ENCODE data around the gene ATP10A.
A peak's percentile ranks its signal among the peaks of the same experiment; 100 is the strongest.
"Not testable (repeated sequence)": the region's sequence is repeated elsewhere in the genome, so short reads cannot be mapped to it uniquely, and the experiment has no call there.

Gene ATP10A

DNA sequence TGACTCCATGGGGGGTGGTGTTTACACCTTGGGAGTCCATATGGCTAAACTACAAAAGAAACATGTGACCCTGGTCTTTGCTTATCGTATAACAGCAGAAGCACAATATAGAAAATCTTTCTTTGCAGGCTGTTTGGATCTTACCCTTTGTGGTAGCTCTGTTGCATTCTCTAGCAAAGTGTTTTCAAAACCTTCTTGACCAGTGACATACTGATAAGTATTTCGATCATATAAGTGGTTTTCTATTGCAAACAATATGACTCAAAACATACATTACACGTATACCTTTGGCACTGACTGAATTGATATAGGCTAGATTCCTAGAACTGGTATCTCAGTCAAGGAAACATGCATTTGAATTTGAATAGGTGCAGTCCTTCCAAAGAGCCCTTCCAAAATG is 24.7 kb upstream of the ATP10A start:
- no peak for DNase-seq
- intact Hi-C loops (cut with DNase I) = no loop called here

DNA sequence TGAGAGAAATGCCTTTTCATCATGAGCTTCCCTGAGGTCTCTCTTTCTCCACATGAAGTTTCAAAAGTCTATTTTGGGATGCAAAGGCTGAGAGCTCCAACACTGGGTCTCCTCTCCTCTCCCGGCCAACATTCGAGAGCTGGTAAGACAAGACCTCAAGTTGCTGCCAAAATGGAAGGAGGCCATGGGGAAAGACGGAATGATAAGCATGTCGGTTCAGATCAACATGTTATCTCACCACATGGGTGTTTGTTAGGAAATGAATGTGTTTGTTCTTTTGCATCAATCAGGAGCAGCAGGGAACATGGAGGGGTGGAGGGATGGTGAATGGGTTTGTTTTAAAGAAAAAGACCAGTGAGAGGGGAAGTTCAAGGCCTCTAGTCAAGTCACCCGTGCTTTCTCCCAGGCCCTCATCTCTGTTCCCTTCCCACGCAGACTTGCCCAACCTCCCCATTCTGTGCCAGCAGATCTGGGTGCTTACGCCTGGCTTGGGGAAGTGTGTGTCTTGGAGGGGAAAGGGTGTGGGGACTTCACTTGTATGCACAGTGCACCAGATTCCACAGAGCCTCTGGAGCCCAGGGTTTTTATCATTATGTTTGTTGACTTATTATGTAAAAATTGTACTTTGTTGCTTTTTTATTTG is 23.5 kb upstream of the ATP10A start:
- intact Hi-C loops (cut with DNase I) = no loop called here
- no peak for DNase-seq

DNA sequence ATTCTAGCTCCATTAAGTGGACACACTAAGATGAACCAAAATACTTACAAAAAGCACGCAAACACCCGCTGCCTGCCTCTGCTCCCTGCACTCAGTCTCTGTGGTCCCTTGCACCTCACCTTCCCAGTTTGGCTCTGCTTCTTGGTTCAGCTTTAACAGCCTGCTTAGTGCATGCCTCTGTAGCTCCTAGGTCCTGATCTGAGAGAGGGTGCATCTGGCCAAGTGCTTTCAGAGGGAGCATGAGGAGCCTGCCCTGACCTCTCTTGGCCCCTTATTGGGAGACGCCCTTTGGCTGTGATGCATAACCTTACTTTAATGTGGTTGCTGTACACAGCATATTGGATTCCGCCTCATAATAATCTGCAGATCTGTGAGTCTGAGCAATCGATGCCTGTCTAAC is 21.2 kb upstream of the ATP10A start:
- intact Hi-C loops (cut with DNase I) = no loop called here
- DNase-seq = peak in 1 of 42 donors; percentile 33

DNA sequence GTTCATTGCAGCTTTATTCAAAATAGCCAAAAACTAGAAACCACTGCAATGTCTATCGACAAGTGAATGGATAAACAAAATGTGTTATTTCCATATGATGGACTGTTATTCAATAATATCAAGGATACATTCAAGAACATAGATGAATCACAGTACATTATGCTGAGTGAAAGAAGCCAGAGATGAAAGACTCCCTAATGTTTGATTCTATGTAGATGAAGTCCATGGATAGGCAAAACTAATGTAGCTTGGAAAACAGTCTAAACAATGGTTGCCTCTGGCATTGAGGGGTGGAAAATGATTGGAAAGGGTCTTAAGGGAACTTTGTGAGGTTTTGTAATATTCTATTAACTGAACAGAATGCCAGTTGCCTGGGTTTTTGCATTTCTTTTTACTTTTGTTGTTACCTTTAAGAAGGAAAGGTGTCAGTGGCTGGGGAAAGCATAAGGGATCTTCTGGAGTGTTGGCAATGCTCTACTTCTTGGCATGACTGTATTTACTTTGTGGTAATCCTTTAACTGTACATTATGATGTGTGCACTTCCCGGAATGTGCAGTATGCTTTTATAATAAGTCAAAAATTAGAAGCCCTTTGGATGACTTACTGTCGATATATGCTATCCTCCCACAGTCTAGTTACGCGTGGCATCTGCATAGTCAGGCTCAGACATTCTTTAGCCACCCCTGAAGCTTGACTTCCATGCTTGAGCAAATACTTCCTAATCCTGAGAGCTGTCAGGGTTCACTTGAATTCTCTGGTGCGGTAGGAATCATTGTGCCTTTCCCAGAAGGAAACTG is 20.5 kb upstream of the ATP10A start:
- DNase-seq = peak in 1 of 42 donors; percentile 26

DNA sequence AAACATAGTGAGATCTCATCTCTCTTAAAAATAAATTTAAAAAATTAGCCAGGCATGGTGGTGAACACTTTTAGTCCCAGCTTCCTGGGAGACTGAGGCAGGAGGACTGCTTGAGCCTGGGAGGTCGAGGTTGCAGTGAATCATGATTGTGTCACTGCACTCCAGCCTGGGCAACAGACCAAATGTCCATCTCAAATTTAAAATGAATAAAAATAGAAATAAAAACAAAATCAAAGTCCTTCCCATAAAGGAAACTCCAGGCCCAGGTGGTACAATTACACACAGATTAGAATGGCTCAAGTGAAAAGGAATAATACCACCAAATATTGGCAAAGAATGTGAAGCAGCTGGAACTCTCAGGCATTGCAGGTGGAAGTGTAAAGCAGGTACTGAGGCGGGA is 19.3 kb upstream of the ATP10A start:
- no peak for DNase-seq
- intact Hi-C loops (cut with DNase I) = no loop called here

More for the DNA sequence above, 20.5 kb upstream of the ATP10A start:
- intact Hi-C loops (cut with DNase I) = no loop called here

DNA sequence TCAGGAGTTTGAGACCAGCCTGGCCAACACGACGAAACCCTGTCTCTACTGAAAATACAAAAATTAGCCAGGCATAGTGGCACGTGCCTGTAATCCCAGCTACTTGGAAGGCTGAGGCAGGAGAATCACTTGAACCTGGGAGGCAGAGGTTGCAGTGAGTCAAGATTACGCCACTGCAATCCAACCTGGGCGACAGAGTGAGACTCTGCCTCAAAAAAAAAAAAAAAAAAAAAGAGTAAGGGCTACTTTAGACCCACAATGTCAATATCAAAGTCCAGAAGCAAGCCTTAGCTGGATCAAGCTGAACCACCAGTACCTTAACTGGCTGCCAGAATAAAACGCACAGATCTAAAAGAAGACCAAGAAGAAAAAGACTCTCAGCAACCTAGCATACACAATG is 17.8 kb upstream of the ATP10A start:
- intact Hi-C loops (cut with DNase I); DNase-seq: not testable (repeated sequence)

DNA sequence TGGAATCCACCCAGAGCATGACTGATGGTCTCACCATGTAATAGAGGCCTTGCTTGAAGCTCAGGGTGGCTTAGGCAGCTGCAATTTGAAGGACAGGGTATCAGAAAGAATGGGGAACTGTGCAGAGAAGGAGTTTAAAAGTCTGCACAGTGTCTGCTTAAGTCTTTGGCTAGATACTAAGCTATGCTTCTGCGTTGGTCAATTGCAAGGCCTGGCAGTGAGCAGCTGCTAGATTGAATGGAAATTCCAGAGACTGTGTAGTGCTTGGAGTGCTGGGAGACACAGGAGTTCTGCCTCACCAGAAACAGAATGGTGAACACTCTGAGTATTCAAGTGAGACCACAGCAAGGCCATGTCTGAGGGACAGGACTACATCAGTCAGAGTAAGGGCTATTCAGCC is 17.3 kb upstream of the ATP10A start:
- intact Hi-C loops (cut with DNase I) = no loop called here

DNA sequence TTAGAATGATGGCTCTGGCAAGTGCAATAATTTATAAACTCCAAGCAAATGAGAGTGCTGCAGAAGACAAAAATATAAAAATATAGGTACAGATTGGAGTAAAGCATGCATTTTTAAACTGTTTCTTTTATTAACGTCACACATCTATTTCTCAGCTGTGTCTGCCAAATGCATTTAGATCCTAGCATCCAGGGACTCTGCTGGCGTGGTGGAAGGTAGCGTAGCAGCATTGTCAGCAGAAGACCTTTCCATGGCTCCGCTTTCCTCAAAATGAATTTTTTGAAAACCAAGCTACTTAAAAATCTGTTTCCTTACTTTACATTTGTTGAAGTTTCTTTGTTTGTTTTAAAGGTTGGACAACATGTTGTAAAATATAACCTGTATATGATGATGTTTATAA is 16.3 kb upstream of the ATP10A start:
- no peak for DNase-seq
- intact Hi-C loops (cut with DNase I) = no loop called here

More for the DNA sequence above, 17.3 kb upstream of the ATP10A start:
- DNase-seq = no peak

DNA sequence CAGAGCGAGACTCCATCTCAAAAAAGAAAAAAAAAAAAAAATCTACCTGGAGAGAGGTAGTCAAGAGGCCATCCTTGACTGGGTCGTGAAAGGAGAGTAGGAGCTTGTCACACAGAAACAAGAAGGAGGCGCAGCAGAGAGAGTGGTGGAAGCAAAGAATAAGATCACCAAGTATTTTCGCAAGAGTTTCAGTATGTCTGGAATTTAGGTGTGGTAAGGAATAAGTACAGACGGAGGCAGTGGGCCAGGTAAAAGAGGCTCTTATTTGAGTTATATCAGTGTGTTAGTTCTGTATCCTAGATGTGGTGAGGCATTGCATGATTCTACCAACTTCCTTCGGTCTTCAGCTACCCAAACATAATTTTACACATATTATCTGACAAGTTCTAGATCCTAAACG is 14.6 kb upstream of the ATP10A start:
- intact Hi-C loops (cut with DNase I) = no loop called here
- DNase-seq = no peak

DNA sequence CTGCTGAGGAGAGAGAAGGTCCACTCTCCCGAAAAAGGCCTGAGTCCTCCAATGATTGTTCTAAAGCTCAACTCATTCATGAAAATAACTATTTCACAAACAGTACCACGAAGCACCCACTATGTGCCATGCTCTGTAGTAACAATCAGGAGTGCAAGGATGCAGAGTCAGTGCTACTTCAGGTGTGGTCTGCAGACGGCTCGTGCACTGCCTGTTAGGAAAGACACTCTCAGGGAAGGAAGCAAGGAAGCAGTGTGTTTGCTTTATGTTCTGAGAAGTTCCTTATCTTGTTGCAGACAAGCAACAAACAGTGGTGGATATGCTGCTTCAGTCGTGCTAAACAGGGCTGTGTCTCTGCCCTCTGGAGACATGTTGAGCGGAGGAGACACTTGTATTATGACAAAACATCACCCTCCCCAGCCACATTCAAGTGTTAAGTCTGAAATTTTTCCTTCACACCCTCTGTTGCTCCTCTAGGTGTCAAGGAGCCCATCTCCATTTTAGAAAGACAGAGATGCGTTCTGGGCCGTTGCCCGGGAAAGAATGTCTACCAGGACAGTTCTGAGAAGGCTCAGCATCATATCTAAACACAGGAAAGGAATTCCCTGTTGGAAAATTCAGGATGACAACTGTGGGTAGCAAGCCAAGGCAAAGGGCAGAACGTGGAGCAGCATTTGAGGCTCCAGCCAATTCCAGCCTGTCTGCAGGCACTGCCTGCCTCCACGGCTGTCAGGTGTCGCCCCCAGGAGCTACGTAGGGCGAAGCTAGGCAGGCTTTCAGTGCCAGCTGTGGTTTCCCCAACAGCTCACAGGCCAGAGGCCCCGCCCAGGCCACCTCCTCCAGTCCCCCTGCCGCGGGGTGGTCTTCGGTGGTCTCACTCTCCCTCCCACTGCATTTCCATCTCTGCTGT is 13.4 kb upstream of the ATP10A start:
- intact Hi-C loops (cut with DNase I) = no loop called here
- DNase-seq = no peak

DNA sequence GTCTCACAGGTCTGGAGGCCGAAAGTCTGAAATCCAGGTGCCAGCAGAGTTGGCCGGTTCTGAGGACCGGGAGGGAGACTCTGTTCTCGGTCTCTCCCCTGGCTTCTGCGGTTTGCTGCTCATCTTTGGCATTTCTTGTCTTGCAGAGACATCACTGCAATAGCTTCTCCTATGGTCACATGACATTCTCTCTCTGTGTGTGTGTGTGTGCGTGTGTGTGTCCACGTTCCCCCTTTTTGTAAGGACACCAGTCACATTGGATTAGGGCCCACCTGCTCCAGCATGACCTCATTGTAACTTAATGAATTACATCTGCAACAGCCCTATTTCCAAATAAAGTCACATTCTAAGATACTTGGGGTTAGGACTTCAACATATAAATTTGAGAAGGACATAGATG is 12.4 kb upstream of the ATP10A start:
- DNase-seq = no peak
- intact Hi-C loops (cut with DNase I) = no loop called here

DNA sequence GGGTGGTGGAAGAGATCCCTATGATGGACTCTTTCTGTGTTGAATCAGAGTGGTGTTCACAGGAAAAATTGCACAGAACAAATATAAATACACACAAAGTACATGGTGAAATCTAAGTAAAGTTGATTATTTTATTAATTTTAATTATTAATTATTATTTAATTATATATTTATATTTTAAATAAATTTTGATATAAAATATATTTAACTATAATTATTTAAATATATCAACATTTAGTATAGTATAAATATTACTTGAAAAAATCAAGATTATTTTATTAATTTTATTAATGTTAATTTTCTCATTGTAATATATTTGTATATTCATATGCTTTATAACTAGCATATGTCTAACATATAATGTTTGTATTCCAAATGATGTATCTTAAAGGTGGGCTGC is 11.3 kb upstream of the ATP10A start:
- intact Hi-C loops (cut with DNase I) = no loop called here
- DNase-seq = no peak

DNA sequence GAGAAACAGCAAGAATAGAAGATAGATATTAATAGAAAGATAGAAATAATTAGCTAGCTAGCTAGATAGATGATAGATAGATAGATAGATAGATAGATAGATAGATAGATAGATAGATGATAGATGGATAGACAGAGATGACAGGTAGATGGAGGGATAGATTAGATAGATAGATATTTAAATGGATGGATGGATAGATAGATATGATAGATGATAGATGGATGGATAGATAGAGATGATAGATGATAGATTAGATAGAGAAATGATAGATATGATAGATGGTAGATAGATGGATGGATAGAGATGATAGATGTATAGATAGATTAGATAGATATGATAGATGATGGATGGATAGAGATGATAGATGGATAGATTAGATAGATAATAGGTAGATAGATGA is 8.3 kb upstream of the ATP10A start:
- no peak for DNase-seq
- intact Hi-C loops (cut with DNase I) = no loop called here

DNA sequence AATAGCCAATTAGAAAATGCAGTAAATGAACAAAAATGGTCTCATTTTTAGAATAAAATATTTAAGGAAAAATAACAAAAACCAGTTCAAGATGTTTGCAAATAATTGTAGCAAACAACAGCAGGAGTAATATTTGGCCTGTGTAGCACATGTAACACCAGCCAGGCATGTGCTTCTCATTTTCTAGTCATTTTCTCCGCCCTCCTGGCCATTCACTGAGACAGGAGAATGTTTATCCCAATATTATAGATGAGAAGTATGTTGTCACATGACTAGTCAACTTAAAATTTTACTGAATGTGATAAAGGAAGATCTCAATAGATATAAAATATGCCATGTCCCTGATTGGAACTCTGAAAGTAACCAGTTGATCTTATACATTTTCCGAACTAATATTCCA is 7.8 kb upstream of the ATP10A start:
- DNase-seq = no peak

DNA sequence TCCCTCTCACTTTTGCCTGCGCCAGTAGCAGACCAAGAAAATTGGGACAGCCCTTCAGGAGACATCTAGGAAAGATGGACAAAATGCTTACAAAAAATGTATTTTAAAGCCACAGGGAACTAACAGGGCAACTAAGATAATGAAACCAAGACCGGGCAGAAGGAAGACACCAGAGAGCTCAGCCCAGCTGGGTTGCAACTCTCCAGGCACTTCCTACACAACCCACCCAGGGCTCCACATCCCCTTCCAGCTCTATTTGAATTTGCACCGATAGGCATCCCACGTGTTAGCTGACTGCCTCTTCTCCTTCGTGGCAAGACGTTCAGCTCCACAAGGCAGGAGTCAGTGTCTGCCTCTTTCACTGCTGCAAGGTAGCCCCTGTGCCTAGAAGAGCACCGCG is 6.6 kb upstream of the ATP10A start:
- no peak for DNase-seq
- intact Hi-C loops (cut with DNase I) = no loop called here

More for the DNA sequence above, 7.8 kb upstream of the ATP10A start:
- intact Hi-C loops (cut with DNase I) = no loop called here

DNA sequence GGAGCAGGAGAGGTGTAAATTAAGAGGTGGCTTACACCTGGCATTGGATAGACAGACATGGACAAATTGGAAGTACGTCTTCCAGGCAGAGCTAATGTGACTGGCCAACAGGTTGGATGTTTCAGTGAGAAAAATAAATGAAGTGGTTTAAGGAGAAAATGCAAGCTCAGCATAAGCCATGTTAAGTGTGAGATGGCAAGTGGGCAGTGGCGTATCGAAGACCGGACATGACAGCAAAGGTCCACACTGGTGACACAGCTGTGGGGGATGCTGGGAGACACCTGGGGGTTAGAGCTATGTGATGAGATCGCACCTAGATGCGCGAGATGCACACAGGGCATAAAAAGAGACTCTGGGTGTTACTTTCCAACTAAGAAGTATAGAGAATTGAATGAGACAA is 3.7 kb upstream of the ATP10A start:
- DNase-seq = no peak
- intact Hi-C loops (cut with DNase I) = no loop called here

DNA sequence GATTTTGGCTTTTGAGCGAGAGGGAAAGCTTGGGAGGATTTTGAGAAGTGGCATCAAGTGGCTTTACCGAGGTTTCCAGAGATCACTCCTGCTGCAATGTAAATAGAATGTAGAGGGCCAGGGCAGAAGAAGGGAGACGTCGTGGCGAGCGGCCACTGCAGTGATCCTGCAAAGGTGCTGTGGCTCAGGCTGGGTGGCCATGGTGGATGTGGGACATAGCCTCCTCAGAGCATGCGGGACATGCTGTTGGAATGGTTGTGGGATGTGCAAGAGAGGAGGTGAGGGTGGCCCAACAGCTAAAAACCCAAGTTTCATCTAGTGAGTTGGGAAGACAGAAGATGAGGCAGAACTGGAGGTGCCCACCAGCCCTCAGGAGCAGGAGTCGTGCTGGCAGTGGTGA is 3.1 kb upstream of the ATP10A start:
- DNase-seq = no peak
- intact Hi-C loops (cut with DNase I) = no loop called here

DNA sequence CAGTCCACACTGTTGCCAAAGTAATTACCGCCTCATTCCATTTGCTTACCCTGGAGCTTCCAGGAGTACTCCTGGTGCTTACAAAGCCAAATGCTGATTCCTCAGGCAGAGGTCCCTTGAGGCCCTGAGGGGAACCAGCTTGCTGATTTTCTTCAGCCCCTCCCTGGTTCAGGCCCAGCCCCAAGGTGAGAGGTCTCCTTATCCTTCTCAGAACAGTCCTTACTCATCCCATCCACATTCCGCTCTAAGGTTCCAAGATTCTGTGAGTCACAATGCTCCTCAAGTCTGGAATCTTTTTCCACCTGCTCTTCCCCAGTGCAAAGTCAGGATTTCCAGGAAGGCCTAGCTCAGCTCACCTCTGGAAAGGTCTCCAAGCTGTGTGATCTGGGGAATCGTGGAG is 1.8 kb upstream of the ATP10A start:
- intact Hi-C loops (cut with DNase I) = no loop called here
- no peak for DNase-seq

DNA sequence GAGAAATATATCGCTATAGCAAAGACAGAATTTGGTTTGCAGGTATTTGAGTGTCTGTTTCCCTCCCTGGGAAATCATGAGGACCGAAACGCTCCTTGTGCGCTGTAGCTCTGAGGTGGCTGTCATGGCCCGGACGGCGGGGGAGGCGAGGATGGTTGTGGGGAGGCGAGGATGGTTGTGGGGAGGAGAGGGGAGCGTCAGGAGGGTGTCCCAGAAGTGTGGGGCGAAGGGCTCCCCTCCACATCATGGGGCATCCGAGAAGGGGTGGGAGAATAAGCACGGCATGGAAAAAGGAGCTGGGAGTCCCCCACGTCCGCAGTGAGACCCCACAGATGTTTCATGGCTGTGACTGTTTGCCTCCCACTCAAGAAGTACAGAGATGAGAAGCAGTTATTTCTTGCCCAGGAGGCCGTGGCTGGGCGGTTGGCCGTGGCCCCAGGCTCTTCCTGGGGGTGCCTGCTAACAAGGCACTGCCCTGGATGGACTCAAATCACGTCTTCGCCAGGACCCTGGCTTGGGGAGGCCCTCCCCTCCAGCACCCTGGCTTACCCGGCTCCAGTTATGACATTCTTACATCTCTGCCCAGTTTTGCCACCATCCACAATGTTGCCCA is 947 bp upstream of the ATP10A start:
- DNase-seq = no peak
- intact Hi-C loops (cut with DNase I) = no loop called here

All from head of caudate nucleus (tissue), 42 donors.